ENCODE measurements around the gene MCRIP2.

The MCRIP2 gene

DNA sequence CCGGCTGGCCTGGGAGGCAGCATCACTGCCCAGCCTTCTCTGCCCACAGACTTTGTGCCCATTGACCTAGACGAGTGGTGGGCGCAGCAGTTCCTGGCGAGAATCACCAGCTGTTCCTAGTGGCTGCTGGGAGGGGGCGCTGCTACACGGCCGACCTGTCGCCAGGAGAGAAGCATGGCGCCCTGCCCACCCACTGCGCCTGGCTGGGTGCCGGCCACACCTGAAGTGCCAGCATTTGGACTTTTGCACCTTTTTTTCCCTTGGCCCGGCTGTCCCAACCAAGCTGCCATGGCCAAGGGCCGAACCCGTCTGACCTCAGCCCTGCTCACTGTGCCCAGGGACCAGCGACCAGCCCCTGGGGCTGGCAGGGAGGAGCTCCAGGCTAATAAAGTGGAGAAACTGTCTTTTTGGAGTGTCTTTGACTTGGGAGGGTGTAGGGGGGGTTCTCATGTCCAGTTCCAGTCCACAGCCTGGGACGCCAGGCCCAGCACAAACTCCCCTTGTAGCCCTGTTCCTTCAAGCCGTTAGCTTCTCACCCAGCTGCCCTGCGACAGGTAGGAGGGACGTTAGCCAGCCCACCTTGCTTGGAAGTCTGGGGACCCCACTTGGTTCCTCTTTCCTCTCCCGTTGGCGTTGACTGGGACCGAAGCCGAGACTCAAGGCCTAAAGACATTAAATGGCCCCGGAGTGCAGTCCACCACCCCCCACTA is 6.6 kb downstream of the MCRIP2 start:
- peak overlapping the region; percentile 61 for H3K4me3 ChIP-seq (ENCODE audit: low read depth, low read length)
- DNase-seq (ENCODE audit: low read depth): no peak
- TF ChIP-seq, protein P1, sequence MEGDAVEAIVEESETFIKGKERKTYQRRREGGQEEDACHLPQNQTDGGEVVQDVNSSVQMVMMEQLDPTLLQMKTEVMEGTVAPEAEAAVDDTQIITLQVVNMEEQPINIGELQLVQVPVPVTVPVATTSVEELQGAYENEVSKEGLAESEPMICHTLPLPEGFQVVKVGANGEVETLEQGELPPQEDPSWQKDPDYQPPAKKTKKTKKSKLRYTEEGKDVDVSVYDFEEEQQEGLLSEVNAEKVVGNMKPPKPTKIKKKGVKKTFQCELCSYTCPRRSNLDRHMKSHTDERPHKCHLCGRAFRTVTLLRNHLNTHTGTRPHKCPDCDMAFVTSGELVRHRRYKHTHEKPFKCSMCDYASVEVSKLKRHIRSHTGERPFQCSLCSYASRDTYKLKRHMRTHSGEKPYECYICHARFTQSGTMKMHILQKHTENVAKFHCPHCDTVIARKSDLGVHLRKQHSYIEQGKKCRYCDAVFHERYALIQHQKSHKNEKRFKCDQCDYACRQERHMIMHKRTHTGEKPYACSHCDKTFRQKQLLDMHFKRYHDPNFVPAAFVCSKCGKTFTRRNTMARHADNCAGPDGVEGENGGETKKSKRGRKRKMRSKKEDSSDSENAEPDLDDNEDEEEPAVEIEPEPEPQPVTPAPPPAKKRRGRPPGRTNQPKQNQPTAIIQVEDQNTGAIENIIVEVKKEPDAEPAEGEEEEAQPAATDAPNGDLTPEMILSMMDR (IDR thresholded peaks at IDR 0.05; ENCODE audit: low read depth, low read length, missing control alignments): peak; percentile 37
- in situ Hi-C loops (cut with HindIII; ENCODE audit: low sequenced_read_pairs): no loop called here

DNA sequence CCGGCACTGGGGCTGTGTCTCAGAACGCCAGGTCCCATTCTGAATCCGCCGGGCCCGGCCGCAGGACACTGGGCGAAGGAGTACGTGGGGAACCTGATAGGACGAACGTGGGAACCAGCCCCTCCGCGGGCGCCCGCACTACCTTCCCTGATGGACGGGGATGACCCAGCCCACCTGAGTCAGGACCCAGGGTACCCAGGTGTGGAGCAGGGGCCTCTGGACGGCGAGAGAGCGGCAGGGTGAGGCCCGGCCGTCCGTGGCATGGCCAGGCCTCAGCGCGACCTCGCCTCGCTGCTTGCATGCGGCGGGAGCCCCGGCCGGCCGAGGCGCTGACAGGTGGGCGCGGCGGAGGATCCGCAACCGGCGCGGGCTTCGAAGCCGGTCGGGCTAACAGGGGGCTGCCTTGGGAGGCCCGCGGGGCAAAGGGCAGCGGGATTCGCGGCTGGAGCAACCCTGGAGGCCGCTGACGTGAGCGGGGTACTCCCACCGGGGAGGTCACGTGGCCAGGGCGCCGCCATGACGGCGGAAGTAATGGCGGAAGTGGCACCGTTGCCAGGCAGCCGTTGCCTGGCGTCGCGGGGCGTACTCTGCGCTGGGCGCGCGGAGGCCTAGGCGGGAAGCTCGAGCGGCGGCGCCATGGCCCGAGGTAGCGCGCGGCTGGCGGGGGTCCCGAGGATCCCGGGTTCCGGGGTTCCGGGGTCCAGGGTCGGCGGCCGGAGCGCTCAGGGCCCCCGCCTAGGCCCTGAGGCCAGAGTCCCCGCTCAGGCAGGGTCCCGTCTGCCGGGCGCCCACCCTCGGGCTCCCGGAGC is 7.4 kb downstream of the MCRIP2 start, which contains the start of gene WDR90:
Gene WDR90, plus strand, starts transcription at position 585 of the 809 bp plus-strand sequence. Its CDS starts 52 bp downstream, at position 637.
- in situ Hi-C loops (cut with HindIII; ENCODE audit: low sequenced_read_pairs): no loop called here
- H3K4me3 ChIP-seq (ENCODE audit: low read depth, low read length): peak within 1 kb of the TSS; percentile 61
- TF ChIP-seq, protein P1 (IDR thresholded peaks at IDR 0.05; ENCODE audit: low read depth, low read length, missing control alignments): no peak
- DNase-seq (ENCODE audit: low read depth): peak; percentile 62

DNA sequence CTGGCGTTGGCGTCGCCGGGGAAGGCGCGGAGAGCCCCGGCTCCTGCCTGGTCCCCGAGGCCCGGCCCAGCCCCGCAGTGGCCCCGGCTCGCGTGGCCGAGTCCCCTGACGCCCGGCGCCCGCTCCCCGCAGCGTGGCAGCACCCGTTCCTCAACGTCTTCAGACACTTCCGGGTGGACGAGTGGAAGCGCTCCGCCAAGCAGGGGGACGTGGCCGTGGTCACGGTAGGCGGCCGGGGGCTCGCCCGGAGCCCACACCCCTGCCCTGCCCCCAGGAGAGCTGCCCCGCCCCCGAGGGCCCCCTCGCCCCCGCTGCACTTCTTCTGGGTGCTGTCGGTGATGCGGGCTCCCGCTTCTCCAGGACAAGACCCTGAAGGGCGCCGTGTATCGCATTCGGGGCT is 8.0 kb downstream of the MCRIP2 start:
- in situ Hi-C loops (cut with HindIII; ENCODE audit: low sequenced_read_pairs): no loop called here

DNA sequence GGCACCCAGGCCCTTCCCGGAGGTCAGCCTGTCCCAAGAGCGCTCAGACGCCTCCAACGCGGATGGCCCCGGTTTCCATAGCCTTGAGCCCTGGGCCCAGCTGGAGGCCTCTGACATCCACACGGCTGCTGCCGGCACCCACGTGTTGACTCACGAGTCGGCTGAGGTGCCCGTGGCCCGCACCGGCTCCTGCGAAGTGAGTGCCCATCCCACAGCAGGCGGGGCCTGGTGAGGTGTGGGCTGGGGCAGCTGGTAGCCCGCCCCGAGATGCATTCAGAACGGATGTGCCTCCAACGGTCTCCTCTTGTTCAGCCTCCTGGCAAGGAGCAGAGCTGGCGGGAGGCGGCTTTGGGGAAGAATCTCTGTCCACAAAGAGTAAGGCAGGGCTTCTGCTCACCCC is 10.2 kb downstream of the MCRIP2 start:
- TF ChIP-seq, protein P1 (IDR thresholded peaks at IDR 0.05; ENCODE audit: low read depth, low read length, missing control alignments): no peak
- DNase-seq (ENCODE audit: low read depth): no peak
- H3K4me3 ChIP-seq (ENCODE audit: low read depth, low read length): no peak overlapping the region
- in situ Hi-C loops (cut with HindIII; ENCODE audit: low sequenced_read_pairs): no loop called here

More for the DNA sequence above, 8.0 kb downstream of the MCRIP2 start:
- TF ChIP-seq, protein P1 (IDR thresholded peaks at IDR 0.05; ENCODE audit: low read depth, low read length, missing control alignments): no peak
- H3K4me3 ChIP-seq (ENCODE audit: low read depth, low read length): peak overlapping the region; percentile 61
- DNase-seq (ENCODE audit: low read depth): no peak

DNA sequence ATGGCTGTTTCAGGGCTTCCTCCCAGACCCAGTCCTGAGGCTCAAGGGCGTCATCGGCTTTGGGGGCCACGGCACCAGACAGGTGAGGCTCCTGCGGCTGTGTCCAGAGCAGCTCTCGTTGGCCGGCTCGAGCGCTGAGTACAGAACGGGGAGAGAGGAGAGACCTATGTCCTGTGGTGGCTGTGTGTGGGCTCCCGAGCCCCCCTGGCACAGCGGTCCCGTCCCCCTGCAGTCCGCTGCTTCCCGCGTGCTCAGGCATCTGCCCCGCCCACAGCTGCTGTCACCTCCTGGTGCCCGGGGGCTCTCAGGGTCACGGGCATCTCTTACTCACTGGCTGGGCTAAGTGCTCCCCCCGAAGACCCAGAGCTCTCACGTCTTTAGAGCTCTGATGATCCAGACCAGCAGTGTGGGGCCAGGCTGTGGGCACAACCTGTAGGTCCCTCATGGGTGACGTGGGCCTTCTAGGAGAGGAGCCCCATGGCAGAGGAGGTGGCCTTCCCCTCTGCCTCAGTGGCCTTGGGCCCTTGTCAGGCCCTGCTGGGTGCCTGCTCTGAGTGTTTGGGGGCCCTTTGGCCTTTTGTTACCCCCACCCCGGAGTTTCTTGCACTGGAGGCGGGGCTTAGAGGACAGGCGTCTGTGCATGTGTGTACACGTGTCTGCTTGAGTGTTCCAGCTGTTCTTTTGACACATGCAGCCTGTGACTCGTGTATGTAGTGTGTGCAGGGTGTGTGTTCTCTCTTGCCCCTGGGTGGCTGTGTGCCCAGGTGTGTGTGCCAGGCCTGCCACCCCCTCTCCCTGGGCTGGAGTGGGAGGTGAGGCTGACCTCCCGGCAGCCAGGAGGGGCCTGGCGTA is 11.1 kb downstream of the MCRIP2 start:
- TF ChIP-seq, protein P1 (IDR thresholded peaks at IDR 0.05; ENCODE audit: low read depth, low read length, missing control alignments): no peak
- H3K4me3 ChIP-seq (ENCODE audit: low read depth, low read length): no peak overlapping the region
- in situ Hi-C loops (cut with HindIII; ENCODE audit: low sequenced_read_pairs): no loop called here
- no peak for DNase-seq (ENCODE audit: low read depth)

DNA sequence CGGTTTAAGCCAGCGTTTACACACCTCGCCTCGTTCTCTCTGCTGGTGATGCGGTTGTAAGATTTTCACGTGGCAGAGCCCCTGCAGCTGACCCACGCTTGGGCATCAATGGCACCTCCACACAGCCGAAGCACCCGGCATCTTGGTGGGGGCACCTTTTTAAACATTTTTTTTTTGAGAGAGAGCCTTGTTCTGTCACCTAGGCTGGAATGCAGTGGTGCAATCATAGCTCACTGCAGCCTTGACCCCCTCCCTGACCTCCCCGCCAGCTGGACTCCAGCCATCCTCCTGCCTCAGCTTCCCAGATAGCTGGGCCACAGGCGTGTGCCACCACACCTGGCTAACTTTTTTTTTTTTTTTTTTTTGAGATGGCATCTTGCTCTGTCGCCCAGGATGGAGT is 12.4 kb downstream of the MCRIP2 start:
- no peak for DNase-seq (ENCODE audit: low read depth)
- H3K4me3 ChIP-seq (ENCODE audit: low read depth, low read length): no peak overlapping the region
- TF ChIP-seq, protein P1 (IDR thresholded peaks at IDR 0.05; ENCODE audit: low read depth, low read length, missing control alignments): no peak
- in situ Hi-C loops (cut with HindIII; ENCODE audit: low sequenced_read_pairs): no loop called here
